NCI-H446 (cell line): ENCODE measurements around the gene PLAGL1.

ENCODE experiments used
- DNase-seq, 2 experiments: peaks; one replicate each; lab custom pipeline; 2025; lab: John Stamatoyannopoulos, UW

Gene PLAGL1

GRCh38 chr6:144008846-144009245 lies 787 bp upstream of the PLAGL1 start:
- DNase-seq: no peak

- no peak for DNase-seq
Measured at GRCh38 chr6:144007478-144008119, 460 bp downstream of the PLAGL1 start.

GRCh38 chr6:144006736-144007477 lies 1.2 kb downstream of the PLAGL1 start:
- no peak for DNase-seq

GRCh38 chr6:143999406-143999805 lies 8.7 kb downstream of the PLAGL1 start:
- DNase-seq: no peak

GRCh38 chr6:143998686-143999085 lies 9.4 kb downstream of the PLAGL1 start:
- DNase-seq: no peak

- no peak for DNase-seq
Measured at GRCh38 chr6:143993965-143994646, 14.0 kb downstream of the PLAGL1 start.

- no peak for DNase-seq
Measured at GRCh38 chr6:143992285-143992684, 15.8 kb downstream of the PLAGL1 start.

- no peak for DNase-seq
Measured at GRCh38 chr6:143986463-143987065, 21.5 kb downstream of the PLAGL1 start.

GRCh38 chr6:143984666-143985065 lies 23.4 kb downstream of the PLAGL1 start:
- DNase-seq: no peak

- DNase-seq: no peak
Measured at GRCh38 chr6:143982968-143983367, 25.1 kb downstream of the PLAGL1 start.

GRCh38 chr6:143980921-143981320 lies 27.1 kb downstream of the PLAGL1 start:
- no peak for DNase-seq

GRCh38 chr6:143976806-143977349 lies 31.2 kb downstream of the PLAGL1 start:
- no peak for DNase-seq

GRCh38 chr6:143974089-143974488 lies 34.0 kb downstream of the PLAGL1 start:
- DNase-seq: no peak

GRCh38 chr6:143973097-143973966 lies 34.7 kb downstream of the PLAGL1 start:
- no peak for DNase-seq

- no peak for DNase-seq
Measured at GRCh38 chr6:143971482-143972205, 36.4 kb downstream of the PLAGL1 start.

- DNase-seq: no peak
Measured at GRCh38 chr6:143970456-143971218, 37.4 kb downstream of the PLAGL1 start.

GRCh38 chr6:143969077-143969476 lies 39.0 kb downstream of the PLAGL1 start:
- DNase-seq: no peak

- DNase-seq: no peak
Measured at GRCh38 chr6:143967706-143968376, 40.2 kb downstream of the PLAGL1 start.

GRCh38 chr6:143966312-143966711 lies 41.7 kb downstream of the PLAGL1 start:
- no peak for DNase-seq
